HAP-1 (cell line): ENCODE data around the gene ZSCAN30.

ENCODE experiments used
- DNase-seq, 2 experiments: peaks; one replicate each; pipeline ENCODE4 v3.0.0-alpha.2; 2016 to 2020; ENCODE audit warnings: low spot score in 2 of 2
- H3K27me3 ChIP-seq: fragments of 250-450 bp; sonication (Bioruptor Pico); 2 replicates; pipeline ENCODE4 v1.5.1; 2020; ENCODE audit warnings: low read depth, mild to moderate bottlenecking, moderate library complexity
- H3K36me3 ChIP-seq: fragments of 250-450 bp; sonication (Bioruptor Pico); replicated peaks from 2 replicates; pipeline ENCODE4 v1.5.1; 2020; ENCODE audit warnings: mild to moderate bottlenecking
- H3K4me1 ChIP-seq: fragments of 250-450 bp; sonication (Bioruptor Pico); 2 replicates; pipeline ENCODE4 v1.5.1; 2020; ENCODE audit warnings: mild to moderate bottlenecking
- H3K4me3 ChIP-seq: fragments of 250-450 bp; sonication (Bioruptor Pico); 2 replicates; pipeline ENCODE4 v1.5.1; 2020; ENCODE audit warnings: mild to moderate bottlenecking, moderate library complexity
- H3K9me3 ChIP-seq: fragments of 250-450 bp; sonication (Bioruptor Pico); 2 replicates; pipeline ENCODE4 v1.5.1; 2020; ENCODE audit warnings: mild to moderate bottlenecking, moderate library complexity
- in situ Hi-C: fragments of 300-500 bp; cut with MboI; formaldehyde crosslinking; loops from 3 replicates; pipeline ENCODE4 v1.14.3; 2020; ENCODE audit warnings: low sequenced_read_pairs, inconsistent platforms, mixed read lengths

The ZSCAN30 gene

GRCh38 chr18:35267809-35268208 lies 22.2 kb downstream of the ZSCAN30 start:
- H3K27me3 ChIP-seq, result no peaks in the 10 kb centered on the region
- no peaks in the 10 kb centered on the region for H3K4me1 ChIP-seq
- H3K9me3 ChIP-seq, result no peaks in the 10 kb centered on the region
- no peak for DNase-seq
- in situ Hi-C loops, result no loop called here
- no peaks in the 10 kb centered on the region for H3K36me3 ChIP-seq
- H3K4me3 ChIP-seq, result no peak overlapping the region

GRCh38 chr18:35267161-35267651 lies 22.8 kb downstream of the ZSCAN30 start:
- Histone ChIP-seq H3K36me3 (no peaks in the 10 kb centered on the region), H3K27me3 (no peaks in the 10 kb centered on the region), H3K4me3 (no peak overlapping the region), H3K4me1 (no peaks in the 10 kb centered on the region), H3K9me3 (no peaks in the 10 kb centered on the region)
- in situ Hi-C loops, result no loop called here
- no peak for DNase-seq

GRCh38 chr18:35264409-35264808 lies 25.6 kb downstream of the ZSCAN30 start:
- Histone ChIP-seq H3K4me1 (no peaks in the 10 kb centered on the region), H3K4me3 (no peak overlapping the region), H3K36me3 (no peaks in the 10 kb centered on the region), H3K27me3 (no peaks in the 10 kb centered on the region), H3K9me3 (no peaks in the 10 kb centered on the region)
- in situ Hi-C loops, result no loop called here
- no peak for DNase-seq

- Histone ChIP-seq H3K9me3 (no peaks in the 10 kb centered on the region; the same call in 1 of the 2 replicates), H3K4me1 (no peaks in the 10 kb centered on the region), H3K36me3 (no peaks in the 10 kb centered on the region), H3K4me3 (no peak overlapping the region), H3K27me3 (no peaks in the 10 kb centered on the region)
- in situ Hi-C loops, result no loop called here
- DNase-seq, result no peak
Measured at GRCh38 chr18:35256947-35257346, 33.1 kb downstream of the ZSCAN30 start.

- Histone ChIP-seq H3K4me3 (no peak overlapping the region), H3K27me3 (no peaks in the 10 kb centered on the region), H3K9me3 (no peaks in the 10 kb centered on the region; the same call in 1 of the 2 replicates), H3K4me1 (no peaks in the 10 kb centered on the region), H3K36me3 (peaks cover 5% of the 10 kb centered on the region)
- in situ Hi-C loops, result no loop called here
- DNase-seq, result no peak
Measured at GRCh38 chr18:35253655-35254287, 36.3 kb downstream of the ZSCAN30 start.

- in situ Hi-C loops, result no loop called here
- Histone ChIP-seq H3K27me3 (no peaks in the 10 kb centered on the region), H3K9me3 (no peaks in the 10 kb centered on the region; the same call in 1 of the 2 replicates), H3K4me3 (no peak overlapping the region), H3K36me3 (peaks cover 17% of the 10 kb centered on the region), H3K4me1 (no peaks in the 10 kb centered on the region)
- no peak for DNase-seq
Measured at GRCh38 chr18:35252466-35252865, 37.6 kb downstream of the ZSCAN30 start.

- no peak for DNase-seq
- no peaks in the 10 kb centered on the region; the same call in 1 of the 2 replicates for H3K9me3 ChIP-seq
- H3K4me3 ChIP-seq, result no peak overlapping the region
- no peaks in the 10 kb centered on the region for H3K4me1 ChIP-seq
- H3K36me3 ChIP-seq, result peaks cover 54% of the 10 kb centered on the region
- in situ Hi-C loops, result no loop called here
- H3K27me3 ChIP-seq, result no peaks in the 10 kb centered on the region
Measured at GRCh38 chr18:35248429-35248828, 41.6 kb downstream of the ZSCAN30 start.

- peaks cover 62% of the 10 kb centered on the region for H3K36me3 ChIP-seq
- no peaks in the 10 kb centered on the region; the same call in 1 of the 2 replicates for H3K9me3 ChIP-seq
Measured at GRCh38 chr18:35247412-35248249, 42.4 kb downstream of the ZSCAN30 start.

GRCh38 chr18:35246831-35247230 lies 43.2 kb downstream of the ZSCAN30 start:
- no peaks in the 10 kb centered on the region for H3K4me1 ChIP-seq
- no peaks in the 10 kb centered on the region for H3K27me3 ChIP-seq
- DNase-seq, result no peak
- H3K9me3 ChIP-seq, result no peaks in the 10 kb centered on the region
- in situ Hi-C loops, result no loop called here
- no peak overlapping the region for H3K4me3 ChIP-seq
- H3K36me3 ChIP-seq, result peaks cover 65% of the 10 kb centered on the region

More at GRCh38 chr18:35247412-35248249, 42.4 kb downstream of the ZSCAN30 start:
- no peak overlapping the region for H3K4me3 ChIP-seq
- no peak for DNase-seq
- in situ Hi-C loops, result no loop called here
- no peaks in the 10 kb centered on the region for H3K4me1 ChIP-seq
- H3K27me3 ChIP-seq, result no peaks in the 10 kb centered on the region

GRCh38 chr18:35245719-35246317 lies 44.2 kb downstream of the ZSCAN30 start:
- Histone ChIP-seq H3K4me1 (no peaks in the 10 kb centered on the region), H3K27me3 (no peaks in the 10 kb centered on the region), H3K9me3 (no peaks in the 10 kb centered on the region), H3K4me3 (no peak overlapping the region), H3K36me3 (peaks cover 65% of the 10 kb centered on the region)
- no peak for DNase-seq
- in situ Hi-C loops, result no loop called here

GRCh38 chr18:35244671-35245070 lies 45.4 kb downstream of the ZSCAN30 start:
- no peak for DNase-seq
- Histone ChIP-seq H3K4me1 (0 out of 2 replicates have a peak, but pooled peaks cover 4% of the 10 kb centered on the region), H3K27me3 (no peaks in the 10 kb centered on the region), H3K9me3 (no peaks in the 10 kb centered on the region), H3K36me3 (peaks cover 62% of the 10 kb centered on the region), H3K4me3 (no peak overlapping the region)
- in situ Hi-C loops, result no loop called here

GRCh38 chr18:35242426-35242825 lies 47.6 kb downstream of the ZSCAN30 start:
- peaks cover 48% of the 10 kb centered on the region for H3K36me3 ChIP-seq

GRCh38 chr18:35241448-35241804 lies 48.6 kb downstream of the ZSCAN30 start:
- no peak for DNase-seq
- in situ Hi-C loops, result no loop called here
- H3K4me1 ChIP-seq, result 0 out of 2 replicates have a peak, but pooled peaks cover 4% of the 10 kb centered on the region
- no peaks in the 10 kb centered on the region for H3K27me3 ChIP-seq
- H3K4me3 ChIP-seq, result peak overlapping the region; percentile 67
- H3K36me3 ChIP-seq, result peaks cover 39% of the 10 kb centered on the region
- no peaks in the 10 kb centered on the region for H3K9me3 ChIP-seq

More at GRCh38 chr18:35242426-35242825, 47.6 kb downstream of the ZSCAN30 start:
- Histone ChIP-seq H3K4me3 (no peak overlapping the region), H3K27me3 (no peaks in the 10 kb centered on the region), H3K9me3 (no peaks in the 10 kb centered on the region), H3K4me1 (0 out of 2 replicates have a peak, but pooled peaks cover 4% of the 10 kb centered on the region)
- in situ Hi-C loops, result no loop called here
- DNase-seq, result no peak
